CD14-positive monocyte (primary cell): Measurements from ENCODE around the gene MAP7. TPM values are rescaled to one million over a fixed set of nuclear protein-coding genes. Genes with fewer than 3 reads are reported as not detected.
"Not testable (repeated sequence)": the region's sequence is repeated elsewhere in the genome, so short reads cannot be mapped to it uniquely, and the experiment has no call there.

Source experiments
- DNase-seq, 3 donors: peaks; one replicate each; pipeline ENCODE4 v3.0.0-alpha.2; 2011 to 2022
- H2AFZ ChIP-seq: 2 replicates; pipeline ENCODE4 v1.6.0; 2012; ENCODE audit warnings: mild to moderate bottlenecking, low read depth, low read length, inconsistent platforms; ENCODE audit not compliant: insufficient read depth, poor library complexity, severe bottlenecking
- H3K27ac ChIP-seq, 2 donors: 1 replicate in 1 of 2; 2 replicates in 1 of 2; pipeline ENCODE4 v1.5.1; 2012 to 2013; ENCODE audit warnings: low read length in 2 of 2, control low read depth in 1 of 2, inconsistent platforms in 1 of 2, low read depth in 1 of 2, mild to moderate bottlenecking in 1 of 2
- H3K27me3 ChIP-seq, 2 donors: one replicate each; pipeline versions ENCODE4 v1.6.0 to v1.6.1; 2011 to 2013; ENCODE audit warnings: low read length in 2 of 2; ENCODE audit not compliant: control insufficient read depth in 2 of 2, insufficient read depth in 2 of 2
- H3K36me3 ChIP-seq, 2 donors: replicated peaks in 1 of 2; 1 replicate in 1 of 2; 2 replicates in 1 of 2; pipeline versions ENCODE4 v1.5.1 to v1.6.1; 2012 to 2013; ENCODE audit warnings: low read length in 2 of 2, control low read depth in 1 of 2, inconsistent platforms in 1 of 2, mild to moderate bottlenecking in 1 of 2; ENCODE audit not compliant: insufficient read depth in 2 of 2, control insufficient read depth in 1 of 2
- H3K4me1 ChIP-seq, 2 donors: 1 replicate in 1 of 2; 2 replicates in 1 of 2; pipeline versions ENCODE4 v1.5.1 to v1.6.1; 2012 to 2013; ENCODE audit warnings: low read length in 2 of 2, control low read depth in 1 of 2, inconsistent platforms in 1 of 2, mild to moderate bottlenecking in 1 of 2, moderate library complexity in 1 of 2; ENCODE audit not compliant: insufficient read depth in 2 of 2, control insufficient read depth in 1 of 2
- H3K4me2 ChIP-seq: replicated peaks from 2 replicates; pipeline ENCODE3; 2012; ENCODE audit warnings: low read length, moderate library complexity, mild to moderate bottlenecking; ENCODE audit not compliant: poor library complexity, severe bottlenecking; ENCODE audit errors: extremely low read depth
- H3K4me3 ChIP-seq, 3 experiments: fragments of 200-600 bp in 1 of 3; sonication (generic) in 1 of 3; replicated peaks in 1 of 3; 1 replicate in 2 of 3; 2 replicates in 1 of 3; pipeline ENCODE4 v1.5.1; 2011 to 2013; ENCODE audit warnings: low read length in 3 of 3, mild to moderate bottlenecking in 3 of 3, control low read depth in 2 of 3, low read depth in 2 of 3, inconsistent platforms in 1 of 3, moderate library complexity in 1 of 3
- H3K79me2 ChIP-seq: 2 replicates; pipeline ENCODE4 v1.6.0; 2012; ENCODE audit warnings: mild to moderate bottlenecking, control low read depth, inconsistent platforms, low read length, moderate library complexity; ENCODE audit not compliant: insufficient read depth
- H3K9ac ChIP-seq: 2 replicates; pipeline ENCODE4 v1.6.0; 2017; ENCODE audit warnings: low read length, mild to moderate bottlenecking; ENCODE audit not compliant: insufficient read depth, poor library complexity, severe bottlenecking
- H3K9me3 ChIP-seq, 2 donors: replicated peaks in 1 of 2; 1 replicate in 1 of 2; 2 replicates in 1 of 2; pipeline versions ENCODE4 v1.5.1 to v1.6.1; 2012 to 2013; ENCODE audit warnings: low read length in 2 of 2, control low read depth in 1 of 2; ENCODE audit not compliant: control insufficient read depth in 1 of 2, insufficient read depth in 1 of 2
- H4K20me1 ChIP-seq: 2 replicates; pipeline ENCODE4 v1.6.0; 2012; ENCODE audit warnings: mild to moderate bottlenecking, low read length, control low read depth, moderate library complexity; ENCODE audit not compliant: insufficient read depth
- H3K27ac Mint-ChIP-seq, 7 donors: one replicate each; pipeline ENCODE4 v1.8.0; 2020; ENCODE audit warnings: mild to moderate bottlenecking in 7 of 7, mixed read lengths in 7 of 7, moderate library complexity in 6 of 7, inconsistent platforms in 2 of 7
- H3K27me3 Mint-ChIP-seq, 3 donors: one replicate each; pipeline ENCODE4 v1.8.0; 2021 to 2022; ENCODE audit warnings: low read depth in 3 of 3, mild to moderate bottlenecking in 3 of 3, mixed read lengths in 3 of 3, moderate library complexity in 3 of 3, inconsistent platforms in 1 of 3
- H3K36me3 Mint-ChIP-seq, 2 donors: one replicate each; pipeline ENCODE4 v1.8.0; 2020; ENCODE audit warnings: mixed read lengths in 2 of 2, inconsistent platforms in 1 of 2, mild to moderate bottlenecking in 1 of 2
- H3K4me1 Mint-ChIP-seq: one replicate; pipeline ENCODE4 v1.8.0; 2020; ENCODE audit warnings: mild to moderate bottlenecking, mixed read lengths
- H3K4me3 Mint-ChIP-seq, 2 donors: one replicate each; pipeline ENCODE4 v1.8.0; 2020; ENCODE audit warnings: mild to moderate bottlenecking in 2 of 2, mixed read lengths in 2 of 2, moderate library complexity in 1 of 2
- H3K9me3 Mint-ChIP-seq, 7 donors: one replicate each; pipeline ENCODE4 v1.8.0; 2020 to 2022; ENCODE audit warnings: mixed read lengths in 7 of 7, mild to moderate bottlenecking in 6 of 7, moderate library complexity in 6 of 7, inconsistent platforms in 2 of 7
- WGBS: methylation state at CpG from one replicate; pipeline ENCODE4 v1.1.5; 2013; ENCODE audit warnings: missing lambda C conversion rate; ENCODE audit not compliant: insufficient coverage; 5-methylcytosine and 5-hydroxymethylcytosine counted together
- intact Hi-C, 2 donors: fragments of 100-400 bp; cut with micrococcal nuclease; formaldehyde crosslinking; loops; one replicate each; pipeline versions ENCODE4 v1.15.0 to v1.15.1; 2023
- polyA plus RNA-seq, 3 donors: library from polyadenylated mRNA; depleted of rRNA in 1 of 3; unstranded in 2 of 3; stranded (reverse) in 1 of 3; fragments of 300-500 nt in 2 of 3; fragments of >200 nt in 1 of 3; fragmentation: Illumina TruSeq in 2 of 3; gene quantifications; 1 replicate in 2 of 3; 2 replicates in 1 of 3; pipeline ENCODE4 v1.2.3, GENCODE V29; 2012 to 2021
- TF ChIP-seq, protein P1 (sequence below): fragments of 200-600 bp; IDR thresholded peaks from one replicate; pipeline ENCODE4 v1.8.0; 2022; ENCODE audit warnings: antibody characterized with exemption, mild to moderate bottlenecking

MAP7 gene
- polyA plus RNA-seq, 3 donors = 0.67 to 1.6 (median 1.2) TPM

DNA sequence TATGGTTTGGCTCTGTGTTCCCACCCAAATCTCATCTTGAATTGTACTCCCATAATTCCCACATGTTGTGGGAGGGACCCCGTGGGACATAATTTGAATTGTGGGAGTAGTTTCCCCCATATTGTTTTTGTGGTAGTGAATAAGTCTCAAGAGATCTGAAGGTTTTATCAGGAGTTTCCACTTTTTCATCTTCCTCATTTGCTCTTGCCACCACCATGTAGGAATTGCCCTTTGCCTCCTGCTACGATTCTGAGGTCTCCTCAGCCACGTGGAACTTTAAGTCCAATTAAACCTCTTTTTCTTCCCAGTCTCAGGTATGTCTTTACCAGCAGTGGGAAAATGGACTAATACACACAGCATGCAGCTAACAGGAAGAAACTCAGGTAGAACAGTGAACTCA lies 151.8 kb downstream of the MAP7 start:
- H3K27me3 Mint-ChIP-seq = peaks cover 0 to 3% (median 0%) of the 10 kb centered on the region in 3 donors
- peaks cover 2% of the 10 kb centered on the region for H3K4me1 Mint-ChIP-seq
- Histone ChIP-seq H3K9me3 (no peaks in the 10 kb centered on the region), H3K9ac (no peak overlapping the region), H3K4me3 (no peak overlapping the region), H3K27me3 (no peaks in the 10 kb centered on the region), H3K36me3 (no peaks in the 10 kb centered on the region), H2AFZ (no peak overlapping the region), H4K20me1 (no peaks in the 10 kb centered on the region), H3K4me1 (no peaks in the 10 kb centered on the region), H3K27ac (no peak overlapping the region), H3K4me2 (no peak overlapping the region), H3K79me2 (no peaks in the 10 kb centered on the region)
- no peak overlapping the region for H3K4me3 Mint-ChIP-seq
- peaks cover 0 to 8% (median 2%) of the 10 kb centered on the region in 7 donors for H3K9me3 Mint-ChIP-seq
- no peak overlapping the region for H3K27ac Mint-ChIP-seq
- 73% methylated on average over 2 of the region's 3 CpGs for WGBS
- intact Hi-C loops = no loop called here
- TF ChIP-seq, protein P1, sequence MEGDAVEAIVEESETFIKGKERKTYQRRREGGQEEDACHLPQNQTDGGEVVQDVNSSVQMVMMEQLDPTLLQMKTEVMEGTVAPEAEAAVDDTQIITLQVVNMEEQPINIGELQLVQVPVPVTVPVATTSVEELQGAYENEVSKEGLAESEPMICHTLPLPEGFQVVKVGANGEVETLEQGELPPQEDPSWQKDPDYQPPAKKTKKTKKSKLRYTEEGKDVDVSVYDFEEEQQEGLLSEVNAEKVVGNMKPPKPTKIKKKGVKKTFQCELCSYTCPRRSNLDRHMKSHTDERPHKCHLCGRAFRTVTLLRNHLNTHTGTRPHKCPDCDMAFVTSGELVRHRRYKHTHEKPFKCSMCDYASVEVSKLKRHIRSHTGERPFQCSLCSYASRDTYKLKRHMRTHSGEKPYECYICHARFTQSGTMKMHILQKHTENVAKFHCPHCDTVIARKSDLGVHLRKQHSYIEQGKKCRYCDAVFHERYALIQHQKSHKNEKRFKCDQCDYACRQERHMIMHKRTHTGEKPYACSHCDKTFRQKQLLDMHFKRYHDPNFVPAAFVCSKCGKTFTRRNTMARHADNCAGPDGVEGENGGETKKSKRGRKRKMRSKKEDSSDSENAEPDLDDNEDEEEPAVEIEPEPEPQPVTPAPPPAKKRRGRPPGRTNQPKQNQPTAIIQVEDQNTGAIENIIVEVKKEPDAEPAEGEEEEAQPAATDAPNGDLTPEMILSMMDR = no peak
- no peaks in the 10 kb centered on the region for H3K36me3 Mint-ChIP-seq
- DNase-seq = no peak

DNA sequence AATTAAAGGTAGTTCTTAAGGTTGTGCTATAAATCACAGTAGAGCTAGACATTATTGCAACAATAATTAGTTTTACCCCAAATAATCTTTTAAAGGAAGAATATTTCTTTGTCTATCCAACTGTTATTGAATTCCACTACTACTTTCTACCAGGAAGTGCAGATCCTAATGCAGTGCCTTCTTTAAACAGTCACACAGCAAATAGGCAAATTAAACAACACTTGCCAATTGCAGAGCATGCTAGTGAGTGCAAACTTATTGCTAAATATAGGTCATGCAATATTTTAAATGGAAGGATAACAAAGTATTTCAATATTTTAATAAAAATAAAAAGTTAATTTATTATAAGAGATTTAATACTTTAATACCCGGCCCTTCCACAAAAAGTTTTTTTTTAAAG lies 153.3 kb downstream of the MAP7 start:
- H3K4me3 ChIP-seq = no peak overlapping the region
- no peak overlapping the region for H2AFZ ChIP-seq
- intact Hi-C loops = no loop called here
- no peak overlapping the region for H3K4me2 ChIP-seq
- no peak overlapping the region for H3K27ac ChIP-seq
- Mint-ChIP-seq H3K27ac (no peak overlapping the region), H3K36me3 (no peaks in the 10 kb centered on the region), H3K9me3 (peaks cover 0 to 8% (median 2%) of the 10 kb centered on the region in 7 donors), H3K4me1 (no peaks in the 10 kb centered on the region), H3K27me3 (peaks cover 0 to 3% (median 0%) of the 10 kb centered on the region in 3 donors), H3K4me3 (no peak overlapping the region)
- H3K36me3 ChIP-seq = no peaks in the 10 kb centered on the region
- no peaks in the 10 kb centered on the region for H3K79me2 ChIP-seq
- no peaks in the 10 kb centered on the region for H3K4me1 ChIP-seq
- TF ChIP-seq, protein P1 = no peak
- H3K9me3 ChIP-seq = no peaks in the 10 kb centered on the region
- no peaks in the 10 kb centered on the region for H3K27me3 ChIP-seq
- DNase-seq = no peak
- no CpG with 5 or more reads among the region's 1 CpG for WGBS
- H4K20me1 ChIP-seq = no peaks in the 10 kb centered on the region
- H3K9ac ChIP-seq = no peak overlapping the region

DNA sequence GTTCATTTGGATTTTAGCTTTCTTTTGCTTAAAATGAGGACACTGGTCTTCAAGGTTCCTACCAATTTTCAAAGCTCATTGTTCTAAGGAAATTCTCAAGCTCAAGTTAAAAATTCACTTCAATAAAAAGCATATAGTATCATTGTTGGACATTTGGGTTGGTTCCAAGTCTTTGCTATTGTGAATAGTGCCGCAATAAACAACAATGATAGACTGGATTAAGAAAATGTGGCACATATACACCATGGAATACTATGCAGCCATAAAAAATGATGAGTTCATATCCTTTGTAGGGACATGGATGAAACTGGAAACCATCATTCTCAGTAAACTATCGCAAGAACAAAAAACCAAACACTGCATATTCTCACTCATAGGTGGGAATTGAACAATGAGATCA lies 159.3 kb downstream of the MAP7 start:
- H3K79me2 ChIP-seq, H2AFZ ChIP-seq, H3K9ac ChIP-seq, H3K4me3 ChIP-seq, H3K27ac ChIP-seq, H3K36me3 ChIP-seq, H3K4me1 Mint-ChIP-seq, H4K20me1 ChIP-seq, H3K36me3 Mint-ChIP-seq, H3K9me3 ChIP-seq, H3K4me3 Mint-ChIP-seq, H3K27me3 Mint-ChIP-seq, H3K4me2 ChIP-seq, intact Hi-C loops, H3K27ac Mint-ChIP-seq, H3K4me1 ChIP-seq, H3K9me3 Mint-ChIP-seq, H3K27me3 ChIP-seq, DNase-seq: not testable (repeated sequence)
- WGBS = no CpG with 5 or more reads among the region's 2 CpGs
